Measurements from ENCODE around the gene LMBR1L. TPM values are rescaled to one million over a fixed set of nuclear protein-coding genes. Genes with fewer than 3 reads are reported as not detected.

LMBR1L gene
- total RNA-seq, 4 donors from 2014 or later, result 11.1 to 27.2 (median 15.9) TPM

DNA sequence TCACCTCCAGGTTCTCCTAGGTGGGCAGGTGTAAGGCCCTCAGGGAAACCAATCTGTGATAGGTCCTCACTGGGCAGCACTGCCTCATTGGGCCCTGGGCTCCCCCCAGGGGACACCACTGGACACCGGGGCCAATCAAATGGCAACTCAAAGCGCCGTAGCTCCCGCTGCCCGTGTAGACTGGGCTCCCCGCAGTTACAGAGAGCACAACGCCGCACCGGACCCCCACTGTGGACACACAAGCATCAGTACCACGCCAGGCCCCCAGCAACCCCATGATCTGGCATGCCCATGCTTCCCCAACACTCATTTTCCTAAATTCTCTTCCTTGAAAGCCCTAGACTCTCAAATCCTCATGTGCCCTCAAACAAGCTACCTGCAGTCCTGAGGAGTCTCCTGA, 56.1 kb downstream of the LMBR1L start:
- no peak for DNase-seq
- no peak overlapping the region for H3K27ac ChIP-seq
- peaks cover 1 to 56% of the 10 kb centered on the region in 2 donors for H3K36me3 ChIP-seq
- no peak for ATAC-seq
- no peak overlapping the region for H3K4me3 ChIP-seq
- intact Hi-C loops (cut with DNase I; ENCODE audit: low total_unique reads), result no loop called here
- TF ChIP-seq, protein P1, sequence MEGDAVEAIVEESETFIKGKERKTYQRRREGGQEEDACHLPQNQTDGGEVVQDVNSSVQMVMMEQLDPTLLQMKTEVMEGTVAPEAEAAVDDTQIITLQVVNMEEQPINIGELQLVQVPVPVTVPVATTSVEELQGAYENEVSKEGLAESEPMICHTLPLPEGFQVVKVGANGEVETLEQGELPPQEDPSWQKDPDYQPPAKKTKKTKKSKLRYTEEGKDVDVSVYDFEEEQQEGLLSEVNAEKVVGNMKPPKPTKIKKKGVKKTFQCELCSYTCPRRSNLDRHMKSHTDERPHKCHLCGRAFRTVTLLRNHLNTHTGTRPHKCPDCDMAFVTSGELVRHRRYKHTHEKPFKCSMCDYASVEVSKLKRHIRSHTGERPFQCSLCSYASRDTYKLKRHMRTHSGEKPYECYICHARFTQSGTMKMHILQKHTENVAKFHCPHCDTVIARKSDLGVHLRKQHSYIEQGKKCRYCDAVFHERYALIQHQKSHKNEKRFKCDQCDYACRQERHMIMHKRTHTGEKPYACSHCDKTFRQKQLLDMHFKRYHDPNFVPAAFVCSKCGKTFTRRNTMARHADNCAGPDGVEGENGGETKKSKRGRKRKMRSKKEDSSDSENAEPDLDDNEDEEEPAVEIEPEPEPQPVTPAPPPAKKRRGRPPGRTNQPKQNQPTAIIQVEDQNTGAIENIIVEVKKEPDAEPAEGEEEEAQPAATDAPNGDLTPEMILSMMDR (IDR thresholded peaks at IDR 0.05 in 4 of 5, conservative IDR thresholded peaks at IDR 0.05 in 1 of 5), result no peak
- TF ChIP-seq POLR2A (IDR thresholded peaks at IDR 0.05), result no peak
- no peaks in the 10 kb centered on the region for H3K27me3 ChIP-seq
- H3K4me1 ChIP-seq, result peaks cover 44% of the 10 kb centered on the region in 2 donors
- in situ Hi-C loops (cut with MboI; ENCODE audit: low sequenced_read_pairs in 4 of 4), result no loop called here
- no peaks in the 10 kb centered on the region for H3K9me3 ChIP-seq

- in situ Hi-C loops (cut with MboI; ENCODE audit: low sequenced_read_pairs in 4 of 4), result no loop called here
- H3K4me1 ChIP-seq, result peaks cover 44% of the 10 kb centered on the region in 2 donors
Observed at GRCh38 chr12:49054096-49054495, 56.6 kb downstream of the LMBR1L start.

DNA sequence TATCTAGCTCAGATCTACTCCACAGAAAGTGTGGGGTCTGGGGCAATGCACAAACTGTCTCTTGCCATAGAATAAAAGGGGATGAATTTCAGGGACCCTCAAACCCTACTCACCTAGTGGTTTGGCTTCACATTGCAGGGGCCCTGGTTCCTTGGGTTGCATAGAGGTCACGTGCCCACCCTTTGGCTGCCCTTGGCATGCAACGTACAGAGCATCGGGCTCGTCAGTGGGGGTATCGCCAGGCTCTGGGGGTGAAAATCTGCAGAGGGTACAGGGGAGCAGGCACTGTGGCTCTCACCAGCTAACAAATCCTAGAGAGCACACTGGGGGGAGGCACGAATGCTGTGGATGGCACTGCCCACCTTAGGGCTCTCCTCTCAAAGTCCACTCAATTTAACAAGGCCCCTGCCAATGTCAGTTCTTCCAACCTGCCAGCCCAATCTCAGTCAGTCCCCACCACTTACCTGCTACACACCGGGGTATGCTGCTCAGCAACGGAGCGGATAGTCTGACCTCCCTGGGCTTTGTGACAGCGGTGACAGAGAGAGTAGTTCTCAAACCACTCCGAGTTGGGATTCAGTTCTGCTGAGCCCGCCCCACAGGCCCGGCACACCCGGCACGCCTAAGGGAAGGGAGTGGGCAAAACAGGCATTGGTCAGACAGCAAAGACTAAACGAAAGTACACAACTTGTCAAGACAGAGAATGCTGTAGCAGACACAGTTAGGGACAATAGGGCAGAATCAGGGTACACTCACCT, 58.0 kb downstream of the LMBR1L start:
- H3K27ac ChIP-seq, result no peak overlapping the region
- no peak for DNase-seq
- TF ChIP-seq POLR2A (IDR thresholded peaks at IDR 0.05), result no peak
- TF ChIP-seq, protein P1 (IDR thresholded peaks at IDR 0.05 in 4 of 5, conservative IDR thresholded peaks at IDR 0.05 in 1 of 5), result no peak
- no peaks in the 10 kb centered on the region for H3K9me3 ChIP-seq
- H3K27me3 ChIP-seq, result no peaks in the 10 kb centered on the region
- no peak for ATAC-seq
- in situ Hi-C loops (cut with MboI; ENCODE audit: low sequenced_read_pairs in 4 of 4) (no loop called here), intact Hi-C loops (cut with DNase I; ENCODE audit: low total_unique reads) (no loop called here)
- peaks cover 30% of the 10 kb centered on the region in 2 donors for H3K4me1 ChIP-seq
- no peak overlapping the region for H3K4me3 ChIP-seq
- peaks cover 6 to 75% of the 10 kb centered on the region in 2 donors for H3K36me3 ChIP-seq

More at GRCh38 chr12:49054096-49054495, 56.6 kb downstream of the LMBR1L start:
- no peaks in the 10 kb centered on the region for H3K9me3 ChIP-seq
- peaks cover 5 to 60% of the 10 kb centered on the region in 2 donors for H3K36me3 ChIP-seq
- H3K27ac ChIP-seq, result no peak overlapping the region
- TF ChIP-seq, protein P1 (IDR thresholded peaks at IDR 0.05 in 4 of 5, conservative IDR thresholded peaks at IDR 0.05 in 1 of 5), result no peak
- no peak for TF ChIP-seq POLR2A (IDR thresholded peaks at IDR 0.05)
- DNase-seq, result no peak
- no peak overlapping the region for H3K4me3 ChIP-seq
- no peak for ATAC-seq
- intact Hi-C loops (cut with DNase I; ENCODE audit: low total_unique reads), result no loop called here
- no peaks in the 10 kb centered on the region for H3K27me3 ChIP-seq

GRCh38 chr12:49051777-49052438, 58.7 kb downstream of the LMBR1L start:
- TF ChIP-seq, protein P1 (IDR thresholded peaks at IDR 0.05 in 4 of 5, conservative IDR thresholded peaks at IDR 0.05 in 1 of 5), result no peak
- TF ChIP-seq POLR2A (IDR thresholded peaks at IDR 0.05), result no peak
- H3K27ac ChIP-seq, result no peak overlapping the region
- no peaks in the 10 kb centered on the region for H3K9me3 ChIP-seq
- ATAC-seq, result no peak
- peaks cover 22 to 23% of the 10 kb centered on the region in 2 donors for H3K4me1 ChIP-seq
- no peak overlapping the region for H3K4me3 ChIP-seq
- no peak for DNase-seq
- intact Hi-C loops (cut with DNase I; ENCODE audit: low total_unique reads), result no loop called here
- in situ Hi-C loops (cut with MboI; ENCODE audit: low sequenced_read_pairs in 4 of 4), result no loop called here
- peaks cover 6 to 81% of the 10 kb centered on the region in 2 donors for H3K36me3 ChIP-seq
- no peaks in the 10 kb centered on the region for H3K27me3 ChIP-seq
